Endothelial cell of umbilical vein (primary cell): ENCODE data around the gene SDF4. TPM values are rescaled to one million over a fixed set of nuclear protein-coding genes. Genes with fewer than 3 reads are reported as not detected.

Experiments used
- BruUV-seq: library from RNA; stranded (reverse); fragments of 400-500 nt; replicated peaks from 2 replicates; lab custom pipeline; 2021; lab: Mats Ljungman, UMichigan
- CTCF ChIA-PET: fragments of 300-600, 350-600 bp; sonication (Branson Sonifier 250); formaldehyde crosslinking; loops from one replicate; lab custom pipeline; 2021; ENCODE audit warnings: antibody characterized with exemption, inconsistent platforms; lab: Charles Lee
- POLR2A ChIA-PET: fragments of 300-600, 350-600 bp; sonication (Branson Sonifier 250); formaldehyde crosslinking; loops from one replicate; lab custom pipeline; 2021; ENCODE audit warnings: antibody characterized with exemption, inconsistent platforms; lab: Charles Lee
- DNase-seq: peaks from one replicate; pipeline ENCODE4 v3.0.0-alpha.2; 2011; ENCODE audit warnings: low read depth, low spot score
- FAIRE-seq: peaks from 2 replicates; lab custom pipeline; 2011; peaks lifted over from hg19 to GRCh38; lab: Jason Lieb, UNC
- H2AFZ ChIP-seq: 2 replicates; pipeline ENCODE4 v1.6.0; 2012; ENCODE audit warnings: low read depth, low read length, control low read depth, inconsistent platforms
- H3K27ac ChIP-seq: 2 replicates; pipeline ENCODE4 v1.5.1; 2011; ENCODE audit warnings: low read depth, mild to moderate bottlenecking, control low read depth, low read length, moderate library complexity; ENCODE audit not compliant: insufficient read depth
- H3K27me3 ChIP-seq, 2 experiments: 2 replicates each; pipeline versions ENCODE4 v1.6.0 to v1.6.1; 2011; ENCODE audit warnings: low read length in 2 of 2, mixed read lengths in 1 of 2; ENCODE audit not compliant: control insufficient read depth in 2 of 2, insufficient read depth in 2 of 2
- H3K36me3 ChIP-seq, 2 experiments: 2 replicates in 1 of 2; 3 replicates in 1 of 2; pipeline ENCODE4 v1.5.1; 2011; ENCODE audit warnings: low read length in 2 of 2, mild to moderate bottlenecking in 1 of 2, moderate library complexity in 1 of 2; ENCODE audit not compliant: control insufficient read depth in 2 of 2, insufficient read depth in 2 of 2; ENCODE audit errors: extremely low read depth in 1 of 2
- H3K4me1 ChIP-seq: 3 replicates; pipeline ENCODE4 v1.5.1; 2011; ENCODE audit warnings: mild to moderate bottlenecking, low read length; ENCODE audit not compliant: control insufficient read depth, insufficient read depth; ENCODE audit errors: extremely low read depth
- H3K4me2 ChIP-seq: 2 replicates; pipeline ENCODE4 v1.6.1; 2011; ENCODE audit warnings: low read length, control low read depth, mixed read lengths; ENCODE audit not compliant: insufficient read depth
- H3K4me3 ChIP-seq, 3 experiments: fragments of 200-600 bp in 1 of 3; sonication (generic), shearing (Covaris generic) in 1 of 3; replicated peaks in 1 of 3; 2 replicates each; pipeline ENCODE4 v1.5.1; 2011 to 2016; ENCODE audit warnings: control low read depth in 3 of 3, low read length in 3 of 3, mild to moderate bottlenecking in 2 of 3, inconsistent platforms in 1 of 3, low read depth in 1 of 3, moderate library complexity in 1 of 3; ENCODE audit not compliant: insufficient read depth in 1 of 3
- H3K79me2 ChIP-seq: 2 replicates; pipeline ENCODE4 v1.6.0; 2012; ENCODE audit warnings: low read length, inconsistent platforms; ENCODE audit not compliant: control insufficient read depth, insufficient read depth
- H3K9ac ChIP-seq: replicated peaks from 2 replicates; pipeline ENCODE3; 2011; ENCODE audit warnings: low read length, control low read depth; ENCODE audit not compliant: insufficient read depth; ENCODE audit errors: extremely low read depth
- H3K9me1 ChIP-seq: replicated peaks from 3 replicates; pipeline ENCODE4 v1.6.0; 2011; ENCODE audit warnings: mild to moderate bottlenecking, low read length; ENCODE audit not compliant: control insufficient read depth, insufficient read depth; ENCODE audit errors: extremely low read depth
- H3K9me3 ChIP-seq: replicated peaks from 2 replicates; pipeline ENCODE4 v1.5.1; 2012; ENCODE audit warnings: low read length, inconsistent platforms; ENCODE audit not compliant: control insufficient read depth, insufficient read depth
- H4K20me1 ChIP-seq: replicated peaks from 2 replicates; pipeline ENCODE3; 2011; ENCODE audit warnings: mild to moderate bottlenecking, low read length; ENCODE audit not compliant: control insufficient read depth, insufficient read depth; ENCODE audit errors: extremely low read depth
- CTCF ChIP-seq, 2 donors: IDR thresholded peaks; 1 replicate in 1 of 2; 2 replicates in 1 of 2; pipeline ENCODE4 v1.5.1; 2011; ENCODE audit warnings: low read length in 2 of 2, mild to moderate bottlenecking in 2 of 2, moderate library complexity in 2 of 2, control low read depth in 1 of 2, inconsistent platforms in 1 of 2, low read depth in 1 of 2; ENCODE audit not compliant: insufficient read depth in 1 of 2; ENCODE audit errors: extremely low read depth in 1 of 2
- EZH2 ChIP-seq: IDR thresholded peaks from 2 replicates; pipeline ENCODE4 v1.6.1; 2012; ENCODE audit warnings: borderline replicate concordance, low read depth, mild to moderate bottlenecking, moderate library complexity, low read length, inconsistent platforms; ENCODE audit not compliant: severe bottlenecking
- FOS ChIP-seq: IDR thresholded peaks from 2 replicates; pipeline ENCODE4 v1.6.1; 2011; ENCODE audit warnings: mild to moderate bottlenecking, low read length, moderate library complexity, borderline replicate concordance; ENCODE audit not compliant: insufficient read depth
- GATA2 ChIP-seq: IDR thresholded peaks from 2 replicates; pipeline ENCODE4 v1.7.0; 2011; ENCODE audit warnings: low read depth, mild to moderate bottlenecking, moderate library complexity, mixed read lengths, low read length; ENCODE audit not compliant: insufficient read length, insufficient read depth
- JUN ChIP-seq: IDR thresholded peaks from 2 replicates; pipeline ENCODE4 v1.6.1; 2011; ENCODE audit warnings: borderline replicate concordance, low read depth; ENCODE audit not compliant: insufficient read length, insufficient read depth
- MAX ChIP-seq: IDR thresholded peaks from 2 replicates; pipeline ENCODE4 v1.6.1; 2011; ENCODE audit not compliant: insufficient read depth, insufficient read length
- MYC ChIP-seq: IDR thresholded peaks from one replicate; pipeline ENCODE4 v1.6.1; 2011; ENCODE audit warnings: mild to moderate bottlenecking, low read depth, low read length
- POLR2A ChIP-seq: IDR thresholded peaks from 2 replicates; pipeline ENCODE4 v1.6.1; 2012; ENCODE audit warnings: low read depth, mild to moderate bottlenecking, control low read depth, low read length
- POLR2AphosphoS5 ChIP-seq: IDR thresholded peaks from 2 replicates; pipeline ENCODE4 v1.6.1; 2012; ENCODE audit warnings: low read depth, mild to moderate bottlenecking, control low read depth, low read length, moderate library complexity; ENCODE audit not compliant: insufficient read depth
- dilution Hi-C: fragments of 300-500 bp; cut with MboI; formaldehyde crosslinking; loops from one replicate; pipeline ENCODE4 v1.15.0; 2019; ENCODE audit warnings: low sequenced_read_pairs; ENCODE audit not compliant: extremely low pct_ligation_motif_present
- intact Hi-C: fragments of 100-400 bp; cut with micrococcal nuclease; formaldehyde crosslinking; loops from one replicate; pipeline ENCODE4 v1.10.0; 2022
- polyA plus RNA-seq, 4 experiments: library from polyadenylated mRNA; depleted of rRNA in 3 of 4; stranded (reverse) in 3 of 4; unstranded in 1 of 4; fragments of >200 nt; gene quantifications; 2 replicates each; pipeline versions ENCODE4 v1.2.1 to v1.2.3, GENCODE V29; 2011 to 2012; ENCODE audit warnings: missing spikeins in 1 of 4
- total RNA-seq: library from RNA; stranded (reverse); gene quantifications from 2 replicates; pipeline ENCODE4 v1.2.3, GENCODE V29; 2021

Gene SDF4
- total and polyA plus RNA-seq, 2 donors (not counting 3 experiments of a cell fraction or from before 2014, with no cell fraction given): 175 to 185 TPM

GRCh38 chr1:1262071-1262470 is 30.3 kb upstream of the SDF4 start:
- FAIRE-seq (no peak), DNase-seq (no peak)
- Histone ChIP-seq H3K9me1 (no peaks in the 10 kb centered on the region), H3K4me2 (no peak overlapping the region), H3K4me3 (no peak overlapping the region), H3K9me3 (no peaks in the 10 kb centered on the region), H3K27ac (no peak overlapping the region), H3K9ac (no peak overlapping the region), H4K20me1 (no peaks in the 10 kb centered on the region), H3K79me2 (peaks cover 21% of the 10 kb centered on the region), H2AFZ (no peak overlapping the region), H3K36me3 (peaks cover 9 to 32% of the 10 kb centered on the region in 2 experiments), H3K4me1 (peaks cover 24% of the 10 kb centered on the region), H3K27me3 (no peaks in the 10 kb centered on the region)
- TF ChIP-seq EZH2: no peak
- TF ChIP-seq MAX: no peak
- no peak for TF ChIP-seq FOS
- TF ChIP-seq JUN: no peak
- no peak for TF ChIP-seq POLR2AphosphoS5
- TF ChIP-seq GATA2: no peak
- TF ChIP-seq CTCF (IDR thresholded peaks at IDR 0.05; ENCODE audit: extremely low read depth in 1 of 2, insufficient read depth in 1 of 2, low read depth in 1 of 2, low read length in 2 of 2): no peak
- no peak for TF ChIP-seq POLR2A
- no peak for TF ChIP-seq MYC
- BruUV-seq: no TSS peak
- dilution Hi-C loops (no loop called here), intact Hi-C loops (no loop called here)
- CTCF ChIA-PET: interaction anchor here (0.8 to 4.6 kb wide), 2 partner anchors 15 to 140 kb away, joined by 4 to 25 read pairs; no protein-coding TSS in a partner anchor
- POLR2A ChIA-PET: no interaction called here
